Pancreas (tissue), 10 donors: ENCODE data around the gene SERPINE3. TPM values are rescaled to one million over a fixed set of nuclear protein-coding genes. Genes with fewer than 3 reads are reported as not detected.
A peak's percentile ranks its signal among the peaks of the same experiment; 100 is the strongest.

Experiments used
- ATAC-seq, 4 donors: fragments of 200-7000 bp; cut with Tn5 transposase; one replicate each; pipeline versions ENCODE4 v1.8.0 to v1.9.1; 2020; ENCODE audit warnings: mild to moderate bottlenecking in 4 of 4, moderate library complexity in 4 of 4
- DNase-seq, 6 donors: peaks; one replicate each; pipeline ENCODE4 v3.0.0-alpha.2; 2020
- FAIRE-seq: peaks from 2 replicates; lab custom pipeline; 2012; peaks lifted over from hg19 to GRCh38; lab: Jason Lieb, UNC
- H3K27ac ChIP-seq, 4 donors: fragments of 200-600 bp; sonication (generic); 1 replicate in 3 of 4; 2 replicates in 1 of 4; pipeline versions ENCODE4 v1.5.0 to v1.8.0; 2020
- H3K27me3 ChIP-seq, 4 donors: fragments of 200-600 bp; one replicate each; pipeline ENCODE4 v1.8.0; 2021
- H3K36me3 ChIP-seq, 3 donors: fragments of 200-600 bp; sonication (generic) in 1 of 3; one replicate each; pipeline versions ENCODE4 v1.5.0 to v1.8.0; 2020 to 2021
- H3K4me1 ChIP-seq, 3 donors: fragments of 200-600 bp; one replicate each; pipeline ENCODE4 v1.8.0; 2021
- H3K4me3 ChIP-seq, 4 donors: fragments of 200-600 bp; sonication (generic) in 2 of 4; one replicate each; pipeline versions ENCODE4 v1.5.0 to v1.8.0; 2020 to 2021
- H3K9me3 ChIP-seq, 4 donors: fragments of 200-600 bp; one replicate each; pipeline ENCODE4 v1.8.0; 2021
- CTCF ChIP-seq, 4 donors: fragments of 200-600 bp; sonication (generic) in 3 of 4; IDR thresholded peaks; one replicate each; pipeline versions ENCODE4 v1.5.0 to v1.8.0; 2021; ENCODE audit warnings: antibody characterized with exemption in 4 of 4
- WGBS, 2 donors: extraction: QIAGEN DNeasy Blood & Tissue Kit; methylation state at CpG; one replicate each; pipeline ENCODE4 v1.1.7; 2013; 5-methylcytosine and 5-hydroxymethylcytosine counted together
- intact Hi-C, 3 donors: fragments of 100-400 bp; cut with DNase I; formaldehyde crosslinking; loops; one replicate each; pipeline versions ENCODE4 v1.11.1 to v1.14.2; 2022
- polyA plus RNA-seq, 2 donors: library from polyadenylated mRNA; stranded (reverse); fragments of 200-250 nt; gene quantifications; one replicate each; pipeline ENCODE4 v1.2.3, GENCODE V29; 2013
- total RNA-seq, 6 donors: library from RNA; stranded (reverse); fragmentation: NEBNext Ultra II Directional in 4 of 6; extraction: Animal tissue kit (Norgen Biotek cat#: 25700) in 4 of 6; gene quantifications; one replicate each; pipeline versions ENCODE4 v1.2.1 to v1.2.4, GENCODE V29; 2021 to 2023
- donor health status: healthy with polysubstance abuse.
- donor health status: DM: no; HTN: no; CAD: no; lungs with moderate emphysema.
- donor health status: DM: no; HTN: no; CAD: no.
- donor health status: control.
- donor health status: control.
- donor health status: Bipolar disorder and iron deficiency.
- donor health status: DM: yes; HTN: yes; CAD: no.
- donor health status: DM: no; HTN: no; CAD: no.
- donor health status: DM: no; HTN: no; CAD: no.
- donor health status: DM: yes; HTN: yes; CAD: no.

SERPINE3 gene
- total and polyA plus RNA-seq, 8 donors = not detected

GRCh38 chr13:51336746-51337145, 2.7 kb upstream of the SERPINE3 start:
- WGBS, 2 donors = 30 to 40% methylated on average over 5 of the region's 5 CpGs
- H3K27me3 ChIP-seq = no peaks in the 10 kb centered on the region
- intact Hi-C loops = no loop called here
- DNase-seq = peak; percentile 55 to 77 (median 59)
- H3K4me1 ChIP-seq = no peaks in the 10 kb centered on the region
- no peak for FAIRE-seq
- no peak for TF ChIP-seq CTCF (IDR thresholded peaks at IDR 0.05)
- no peaks in the 10 kb centered on the region for H3K9me3 ChIP-seq
- H3K36me3 ChIP-seq = no peaks in the 10 kb centered on the region
- peak; percentile 88 to 98 (median 94) for ATAC-seq
- no peak overlapping the region for H3K4me3 ChIP-seq
- no peak overlapping the region for H3K27ac ChIP-seq

DNA sequence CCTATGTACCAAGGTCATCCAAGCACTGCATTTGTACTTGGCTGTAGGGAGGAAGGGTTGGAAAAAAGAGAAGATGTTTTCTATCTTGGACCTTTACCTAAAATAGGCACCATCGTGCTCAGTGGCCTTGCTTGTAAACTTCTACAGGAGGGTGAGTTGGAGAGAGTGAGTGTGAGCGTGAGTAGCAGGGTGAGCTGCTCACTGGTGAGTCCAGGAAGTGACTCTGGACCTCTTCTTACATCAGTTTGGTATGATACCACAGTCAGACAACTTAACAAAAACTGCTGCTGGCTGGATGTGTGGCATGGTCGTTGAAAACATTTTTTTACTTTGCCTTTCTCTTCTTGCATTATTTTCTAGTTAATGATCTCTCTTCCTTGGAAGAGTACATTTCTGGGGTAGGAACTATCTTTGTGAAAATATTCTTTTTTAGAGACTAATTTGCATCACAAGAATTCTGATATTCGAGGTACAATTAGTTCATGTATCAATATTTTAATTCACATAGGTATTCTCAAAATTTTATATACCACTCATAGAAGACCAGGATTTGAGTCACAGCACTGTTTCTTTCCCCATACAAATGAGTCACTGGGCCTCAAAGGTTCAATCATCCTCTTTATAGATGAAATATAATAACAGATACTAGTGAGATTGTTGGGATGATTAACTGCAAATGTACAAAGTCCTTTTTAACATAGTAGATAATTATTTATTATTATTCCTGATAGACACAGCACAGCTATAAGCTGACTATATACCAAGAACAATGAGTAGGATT, 651 bp downstream of the SERPINE3 start:
- no peak for FAIRE-seq
- no peak for DNase-seq
- Histone ChIP-seq H3K27ac (no peak overlapping the region), H3K9me3 (no peaks in the 10 kb centered on the region), H3K4me1 (no peaks in the 10 kb centered on the region), H3K36me3 (no peaks in the 10 kb centered on the region), H3K4me3 (no peak overlapping the region), H3K27me3 (no peaks in the 10 kb centered on the region)
- 63 to 69% methylated on average over 4 of the region's 4 CpGs for WGBS, 2 donors
- intact Hi-C loops = no loop called here
- no peak for ATAC-seq
- no peak for TF ChIP-seq CTCF (IDR thresholded peaks at IDR 0.05)

- intact Hi-C loops = no loop called here
- WGBS, 2 donors = 79 to 85% methylated on average over 2 of the region's 2 CpGs
- FAIRE-seq (no peak), ATAC-seq (no peak), DNase-seq (no peak)
- no peaks in the 10 kb centered on the region for H3K4me1 ChIP-seq
- no peaks in the 10 kb centered on the region for H3K36me3 ChIP-seq
- H3K9me3 ChIP-seq = no peaks in the 10 kb centered on the region
- no peak for TF ChIP-seq CTCF (IDR thresholded peaks at IDR 0.05)
- no peak overlapping the region for H3K27ac ChIP-seq
- H3K27me3 ChIP-seq = no peaks in the 10 kb centered on the region
- H3K4me3 ChIP-seq = no peak overlapping the region
Measured at GRCh38 chr13:51341232-51341631, 1.7 kb downstream of the SERPINE3 start.

DNA sequence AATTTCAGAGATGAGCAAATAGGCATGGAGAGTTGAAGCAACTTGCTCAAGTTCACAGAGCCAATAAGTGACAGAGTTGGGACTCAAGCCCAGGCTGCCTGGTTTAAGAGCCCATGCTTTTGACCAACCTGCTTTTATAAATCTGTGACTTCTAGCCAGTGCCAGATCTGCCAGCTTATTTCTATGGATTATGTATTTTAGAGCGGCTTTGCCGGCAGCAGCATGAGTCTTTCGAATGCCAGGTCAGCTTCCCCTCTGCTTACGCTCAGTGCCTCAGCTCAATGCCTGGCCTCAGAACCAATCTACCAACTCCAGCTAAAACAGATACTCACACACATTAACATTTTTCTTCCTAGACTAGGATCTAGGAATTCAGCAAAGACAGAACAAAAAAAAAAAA, 2.3 kb downstream of the SERPINE3 start:
- ATAC-seq = no peak
- TF ChIP-seq CTCF (IDR thresholded peaks at IDR 0.05) = no peak
- Histone ChIP-seq H3K27me3 (no peaks in the 10 kb centered on the region), H3K36me3 (no peaks in the 10 kb centered on the region), H3K27ac (no peak overlapping the region), H3K9me3 (no peaks in the 10 kb centered on the region), H3K4me3 (no peak overlapping the region), H3K4me1 (no peaks in the 10 kb centered on the region)
- no peak for DNase-seq
- no peak for FAIRE-seq
- intact Hi-C loops = no loop called here
- WGBS, 2 donors = 96 to 100% methylated on average over 4 of the region's 4 CpGs

GRCh38 chr13:51342706-51343105, 3.2 kb downstream of the SERPINE3 start:
- WGBS, 2 donors = 70 to 84% methylated on average over 4 of the region's 4 CpGs
- H3K27ac ChIP-seq = no peak overlapping the region
- H3K4me3 ChIP-seq = no peak overlapping the region
- ATAC-seq (no peak), FAIRE-seq (no peak), DNase-seq (no peak)
- no peaks in the 10 kb centered on the region for H3K9me3 ChIP-seq
- no peaks in the 10 kb centered on the region for H3K27me3 ChIP-seq
- no peak for TF ChIP-seq CTCF (IDR thresholded peaks at IDR 0.05)
- no peaks in the 10 kb centered on the region for H3K4me1 ChIP-seq
- intact Hi-C loops = no loop called here
- H3K36me3 ChIP-seq = no peaks in the 10 kb centered on the region
